HG03439 (cell line): ENCODE results near the gene LIN7A.
"Not testable (repeated sequence)": the region's sequence is repeated elsewhere in the genome, so short reads cannot be mapped to it uniquely, and the experiment has no call there.

Source experiments
- ATAC-seq: cut with Tn5 transposase; IDR thresholded peaks from one replicate; pipeline ENCODE4 v1.9.1; 2021; ENCODE audit warnings: mild to moderate bottlenecking, moderate library complexity; ENCODE audit not compliant: unreplicated experiment

The LIN7A gene

GRCh38 chr12:80924437-80924836, 13.3 kb downstream of the LIN7A start:
- no peak for ATAC-seq

- no peak for ATAC-seq
Measured at GRCh38 chr12:80920006-80920405, 17.7 kb downstream of the LIN7A start.

- no peak for ATAC-seq
Measured at GRCh38 chr12:80917651-80918050, 20.1 kb downstream of the LIN7A start.

- no peak for ATAC-seq
Measured at GRCh38 chr12:80912901-80913770, 24.6 kb downstream of the LIN7A start.

- no peak for ATAC-seq
Measured at GRCh38 chr12:80909370-80909769, 28.4 kb downstream of the LIN7A start.

GRCh38 chr12:80902711-80903110, 35.0 kb downstream of the LIN7A start:
- no peak for ATAC-seq

- no peak for ATAC-seq
Measured at GRCh38 chr12:80901661-80902060, 36.1 kb downstream of the LIN7A start.

GRCh38 chr12:80895240-80895639, 42.5 kb downstream of the LIN7A start:
- no peak for ATAC-seq

- no peak for ATAC-seq
Measured at GRCh38 chr12:80894179-80894578, 43.6 kb downstream of the LIN7A start.

- ATAC-seq = no peak
Measured at GRCh38 chr12:80892597-80893445, 44.9 kb downstream of the LIN7A start.

GRCh38 chr12:80884651-80885050, 53.1 kb downstream of the LIN7A start:
- ATAC-seq = no peak

- no peak for ATAC-seq
Measured at GRCh38 chr12:80881106-80881505, 56.6 kb downstream of the LIN7A start.

GRCh38 chr12:80878452-80878851, 59.3 kb downstream of the LIN7A start:
- ATAC-seq = not testable (repeated sequence)

GRCh38 chr12:80877721-80878265, 59.9 kb downstream of the LIN7A start:
- ATAC-seq = no peak

- no peak for ATAC-seq
Measured at GRCh38 chr12:80872053-80872452, 65.7 kb downstream of the LIN7A start.

- ATAC-seq = no peak
Measured at GRCh38 chr12:80869264-80869663, 68.5 kb downstream of the LIN7A start.

GRCh38 chr12:80868576-80868975, 69.2 kb downstream of the LIN7A start:
- ATAC-seq = no peak

- ATAC-seq = no peak
Measured at GRCh38 chr12:80867941-80868340, 69.8 kb downstream of the LIN7A start.

GRCh38 chr12:80864046-80864735, 73.5 kb downstream of the LIN7A start:
- no peak for ATAC-seq

GRCh38 chr12:80862531-80862930, 75.2 kb downstream of the LIN7A start:
- ATAC-seq = no peak
